Embryonic facial prominence (tissue), 1 donor: ENCODE data around the gene ZNF598.

Experiments used
- DNase-seq: peaks from one replicate; pipeline ENCODE4 v3.0.0-alpha.2; 2016; ENCODE audit errors: extremely low spot score

The ZNF598 gene

DNA sequence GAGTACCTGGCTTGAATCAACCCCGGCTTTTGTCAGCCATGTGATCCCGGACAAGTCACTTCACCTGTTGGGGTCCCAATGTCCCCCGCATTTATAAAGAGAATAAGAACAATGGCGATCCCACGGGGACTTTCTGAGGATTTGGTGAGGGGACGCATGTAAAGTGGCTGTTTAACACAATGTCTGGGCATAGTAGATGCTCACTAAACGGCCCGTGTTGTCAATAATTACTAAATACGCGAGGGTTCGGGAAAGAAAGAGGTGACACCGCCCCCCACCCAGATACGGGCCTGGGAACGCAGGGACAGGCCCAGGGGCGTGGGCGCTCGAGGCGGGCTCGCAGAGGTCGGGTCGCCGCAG, 18.1 kb downstream of the ZNF598 start:
- DNase-seq: no peak

DNA sequence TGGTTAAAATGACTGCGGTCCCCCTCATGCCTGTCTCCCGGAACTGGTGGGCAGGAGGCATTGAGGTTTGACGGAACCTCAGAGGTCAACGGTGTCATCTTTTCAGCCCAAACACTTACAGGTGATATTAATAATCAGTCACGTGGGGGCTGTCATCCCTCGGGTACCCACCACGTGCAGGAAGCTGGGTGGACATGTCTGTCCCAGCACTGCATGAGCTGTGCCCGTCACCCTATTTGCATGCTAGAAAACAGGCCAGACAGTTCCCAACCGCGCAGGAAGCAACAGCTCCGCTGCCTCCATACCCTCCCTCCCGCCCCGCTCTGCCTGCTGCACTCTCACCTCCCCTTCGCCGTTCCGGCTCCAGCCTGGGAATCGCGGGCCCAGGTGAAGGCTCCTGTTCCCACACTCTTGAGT, 18.5 kb downstream of the ZNF598 start:
- no peak for DNase-seq

DNA sequence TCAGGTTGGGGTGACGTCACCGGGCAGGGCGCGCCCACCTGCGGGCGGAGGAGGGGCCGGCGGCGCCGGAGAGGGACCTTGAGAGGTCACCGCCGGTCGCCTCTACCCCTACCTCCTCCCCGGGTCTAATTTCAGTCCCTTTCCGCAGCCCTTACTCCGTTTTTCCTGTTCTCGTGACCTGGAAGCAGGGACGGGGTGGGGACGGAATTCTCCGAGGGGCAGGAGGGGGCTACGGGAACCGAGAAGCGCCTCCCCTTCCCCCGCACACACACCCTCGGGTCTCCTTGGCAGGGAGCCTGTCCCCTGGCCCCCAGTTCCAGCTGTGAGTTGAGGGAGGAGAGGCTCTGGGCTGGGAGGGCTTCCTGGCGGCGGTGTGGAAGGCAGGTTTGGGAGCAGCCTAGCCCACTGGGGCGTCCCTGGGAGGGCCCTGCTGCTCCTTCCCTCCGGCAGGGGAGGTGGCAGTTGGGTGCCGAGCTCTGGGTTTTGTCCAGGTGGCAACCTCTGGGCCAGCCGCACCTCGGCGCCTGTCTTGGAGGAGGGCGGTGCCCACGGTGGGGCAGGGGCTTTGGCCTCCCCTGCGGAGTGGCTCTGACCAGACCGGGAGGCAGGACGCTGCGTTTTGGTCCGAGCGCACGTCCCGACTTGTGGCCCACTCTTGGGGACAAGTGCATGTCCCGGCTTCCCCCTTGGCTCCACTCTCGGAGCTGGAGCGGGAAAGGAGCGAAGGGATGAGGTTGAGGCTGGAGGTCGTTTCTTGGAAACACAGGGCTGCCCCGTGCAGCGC, 19.1 kb downstream of the ZNF598 start:
- DNase-seq: no peak

DNA sequence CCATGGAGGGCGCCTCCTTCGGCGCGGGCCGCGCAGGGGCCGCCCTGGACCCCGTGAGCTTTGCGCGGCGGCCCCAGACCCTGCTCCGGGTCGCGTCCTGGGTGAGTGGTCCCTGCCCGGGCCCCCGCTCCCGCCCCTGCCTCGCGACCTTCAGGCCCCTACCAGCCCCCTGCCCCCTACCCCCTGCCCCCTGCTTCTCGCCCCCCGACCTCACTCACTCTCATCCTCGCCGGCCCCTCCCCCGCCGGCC, 19.6 kb downstream of the ZNF598 start:
- DNase-seq: no peak

DNA sequence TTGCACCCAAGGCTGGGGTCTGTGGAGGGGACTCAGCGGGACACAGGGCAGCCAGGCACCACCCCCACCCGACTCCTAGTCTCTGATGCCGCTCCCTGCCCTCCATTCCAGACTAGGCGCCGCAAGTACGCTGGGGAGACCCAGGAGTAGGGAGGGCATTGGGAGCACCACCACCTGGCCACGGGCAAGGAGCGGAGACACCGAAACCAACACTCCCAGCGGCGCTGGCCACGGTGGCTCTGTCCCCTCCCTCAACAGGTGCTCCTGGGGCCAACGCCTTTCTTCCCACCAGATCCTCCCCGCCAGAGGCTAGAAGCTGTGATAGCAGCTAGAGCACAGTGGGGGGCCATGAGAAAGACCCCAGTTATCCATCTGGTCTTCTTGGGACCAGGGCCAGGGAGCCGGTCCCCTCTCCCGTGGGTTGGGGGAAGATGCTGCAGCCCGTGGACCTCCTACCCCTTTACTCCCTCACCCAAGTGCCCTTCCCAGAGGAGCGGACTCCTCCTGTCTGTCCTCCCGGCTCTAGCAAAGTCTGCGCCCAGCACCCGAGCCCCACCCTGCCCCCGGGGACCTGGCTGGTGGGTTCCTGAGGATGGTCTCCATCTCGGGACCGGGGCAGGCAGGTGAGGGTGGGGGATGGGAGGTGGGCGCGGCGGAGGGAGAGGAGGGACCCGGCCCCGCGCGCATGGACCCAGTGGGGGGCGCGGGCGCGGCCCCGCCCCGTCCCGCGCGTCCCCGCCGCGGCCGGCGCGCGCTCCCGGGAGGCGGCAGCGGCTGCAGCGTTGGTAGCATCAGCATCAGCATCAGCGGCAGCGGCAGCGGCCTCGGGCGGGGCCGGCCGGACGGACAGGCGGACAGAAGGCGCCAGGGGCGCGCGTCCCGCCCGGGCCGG, 20.2 kb downstream of the ZNF598 start, which contains the start of gene SYNGR3:
SYNGR3 (plus strand) TSS at position 762 of the 892 bp plus-strand sequence. CDS start 133 bp downstream, outside the sequence.
- no peak for DNase-seq

DNA sequence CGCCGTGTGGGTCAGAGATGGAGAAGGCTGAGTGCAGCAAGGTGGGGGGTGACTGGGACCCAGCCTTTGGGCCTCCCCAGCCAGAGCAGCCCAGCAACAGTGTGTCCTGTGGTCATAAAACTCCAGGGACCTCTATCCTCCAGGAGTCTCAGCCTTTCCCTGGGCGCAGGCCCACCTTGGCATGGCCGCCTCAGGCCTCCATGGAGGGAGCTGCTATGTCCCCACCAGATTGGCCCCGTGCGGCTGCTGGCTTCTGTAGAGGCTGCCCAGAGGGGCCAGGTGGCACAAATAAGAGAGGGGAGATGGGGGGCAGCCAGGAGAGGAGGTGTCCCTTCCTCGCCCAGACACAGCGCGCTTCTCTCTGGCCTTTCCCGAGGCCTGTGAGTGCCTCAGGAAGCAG, 22.4 kb downstream of the ZNF598 start:
- DNase-seq: no peak

DNA sequence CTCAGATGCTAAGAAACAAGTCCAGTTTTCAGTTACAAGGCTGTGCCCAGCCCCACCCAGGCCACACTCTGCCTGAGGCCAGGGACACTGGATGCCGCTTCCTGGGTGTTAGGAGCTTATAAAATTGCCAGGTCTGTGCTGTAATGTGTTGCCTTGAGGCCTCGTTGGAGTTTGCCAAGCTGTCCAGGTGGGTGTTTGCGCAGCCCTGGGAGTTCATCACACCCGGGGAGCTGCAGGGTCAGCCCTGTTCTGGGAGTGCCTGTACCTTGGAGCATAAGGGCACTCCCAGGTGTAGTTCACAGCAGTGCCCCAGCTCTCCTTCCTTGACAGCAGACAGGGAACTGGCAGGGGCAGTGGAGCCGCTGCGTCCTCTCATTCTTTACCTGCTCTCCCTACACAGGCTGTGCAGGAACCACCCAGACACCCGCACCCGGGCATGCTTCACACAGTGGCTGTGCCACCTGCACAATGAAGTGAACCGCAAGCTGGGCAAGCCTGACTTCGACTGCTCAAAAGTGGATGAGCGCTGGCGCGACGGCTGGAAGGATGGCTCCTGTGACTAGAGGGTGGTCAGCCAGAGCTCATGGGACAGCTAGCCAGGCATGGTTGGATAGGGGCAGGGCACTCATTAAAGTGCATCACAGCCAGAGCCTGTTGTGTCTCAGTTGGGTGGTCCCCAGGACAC, 24.0 kb downstream of the ZNF598 start:
- DNase-seq: no peak

DNA sequence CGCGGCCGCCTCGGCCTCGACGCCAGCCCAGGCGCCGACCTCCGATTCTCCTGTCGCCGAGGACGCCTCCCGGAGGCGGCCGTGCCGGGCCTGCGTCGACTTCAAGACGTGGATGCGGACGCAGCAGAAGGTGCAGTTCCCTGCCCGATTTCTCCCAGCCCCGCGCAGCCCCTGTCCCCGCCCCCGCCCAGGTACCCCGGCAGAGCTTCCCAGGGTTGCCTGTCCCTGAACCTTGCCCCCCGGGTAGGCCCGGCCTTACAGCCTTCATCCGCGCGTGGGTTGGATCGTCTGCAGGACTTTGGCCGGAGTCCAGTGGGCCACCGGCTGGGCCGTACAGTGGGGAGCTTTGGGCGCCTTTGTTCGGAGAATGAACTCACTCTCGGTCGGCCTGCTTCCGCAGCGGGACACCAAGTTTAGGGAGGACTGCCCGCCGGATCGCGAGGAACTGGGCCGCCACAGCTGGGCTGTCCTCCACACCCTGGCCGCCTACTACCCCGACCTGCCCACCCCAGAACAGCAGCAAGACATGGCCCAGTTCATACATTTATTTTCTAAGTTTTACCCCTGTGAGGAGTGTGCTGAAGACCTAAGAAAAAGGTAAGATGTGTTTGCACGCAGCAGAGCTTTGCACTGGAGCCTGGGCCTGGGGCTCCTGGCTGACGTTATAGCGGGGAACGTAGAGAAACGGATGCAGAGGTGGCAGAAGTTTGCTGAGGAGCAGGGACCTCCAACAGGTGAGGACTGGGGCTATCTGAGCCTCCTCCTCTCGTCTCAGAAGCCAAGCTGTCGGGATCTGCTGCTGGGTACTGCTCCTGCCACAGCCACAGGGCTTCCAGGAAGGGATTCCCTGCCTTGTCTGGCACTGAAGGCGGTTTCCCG, 25.0 kb downstream of the ZNF598 start:
- DNase-seq: no peak

DNA sequence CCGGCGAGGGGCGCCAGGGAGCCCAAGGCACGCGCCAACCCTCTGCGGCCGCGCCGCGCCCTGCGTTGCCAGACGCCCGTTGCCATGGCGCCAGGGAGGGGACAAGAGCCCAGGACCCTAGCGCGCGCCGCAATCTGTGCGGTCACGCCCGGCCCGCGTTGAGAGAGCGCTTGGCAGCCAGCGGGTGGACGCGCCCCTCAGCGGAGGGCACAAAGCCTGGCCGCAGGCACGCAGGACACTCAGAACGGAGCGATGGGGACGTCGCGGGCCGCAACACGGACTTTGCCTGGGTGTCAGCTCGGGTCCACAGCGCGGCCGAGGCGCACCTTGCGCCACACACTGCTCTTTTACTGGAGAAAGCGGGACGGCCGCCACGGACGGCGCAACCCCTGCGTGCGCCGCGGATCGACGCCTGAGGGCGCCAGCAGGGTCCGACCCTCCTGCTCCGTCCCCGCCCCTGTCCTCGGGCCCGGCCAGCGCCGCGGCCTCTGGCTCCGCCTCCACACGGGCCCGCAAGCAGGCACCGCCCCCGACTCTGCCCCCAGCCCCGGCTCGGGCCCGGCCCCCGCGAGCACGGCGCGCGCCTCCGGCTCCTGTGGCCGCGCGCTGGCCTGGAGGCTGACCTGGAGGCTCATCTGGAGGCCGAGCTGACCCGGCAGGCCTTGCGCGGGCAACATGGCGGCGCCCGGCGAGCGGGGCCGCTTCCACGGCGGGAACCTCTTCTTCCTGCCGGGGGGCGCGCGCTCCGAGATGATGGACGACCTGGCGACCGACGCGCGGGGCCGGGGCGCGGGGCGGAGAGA, 25.9 kb downstream of the ZNF598 start, which contains the start of gene GFER:
GFER (plus strand) TSS at position 650 of the 803 bp plus-strand sequence; CDS start at position 676, 26 bp downstream.
- no peak for DNase-seq

DNA sequence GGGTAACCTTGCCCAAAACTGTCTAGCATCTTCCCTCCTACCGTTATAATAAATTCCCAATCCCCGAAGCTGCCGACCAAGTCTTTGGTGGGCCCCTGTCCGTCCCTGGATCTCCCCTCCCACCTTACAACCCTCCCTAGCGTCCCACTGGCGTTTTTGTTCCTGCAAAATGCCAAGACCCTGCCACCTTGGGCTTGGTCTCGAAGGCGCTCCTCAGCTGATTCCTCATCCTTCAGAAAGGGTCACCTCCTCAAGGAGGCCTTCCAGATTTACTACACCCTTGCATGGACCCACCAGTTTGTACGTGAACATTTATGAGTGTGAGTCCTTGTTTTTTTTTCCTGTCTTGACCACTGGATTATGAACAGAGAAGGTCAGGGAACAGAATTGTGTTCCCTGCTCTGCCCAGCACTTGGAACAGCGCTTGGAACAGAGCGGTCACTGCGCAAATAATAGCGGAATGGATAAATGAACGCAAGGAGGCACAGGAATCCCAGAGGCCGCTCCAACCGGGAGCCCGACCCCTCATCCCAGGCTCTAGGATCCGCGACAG, 26.6 kb downstream of the ZNF598 start:
- no peak for DNase-seq

DNA sequence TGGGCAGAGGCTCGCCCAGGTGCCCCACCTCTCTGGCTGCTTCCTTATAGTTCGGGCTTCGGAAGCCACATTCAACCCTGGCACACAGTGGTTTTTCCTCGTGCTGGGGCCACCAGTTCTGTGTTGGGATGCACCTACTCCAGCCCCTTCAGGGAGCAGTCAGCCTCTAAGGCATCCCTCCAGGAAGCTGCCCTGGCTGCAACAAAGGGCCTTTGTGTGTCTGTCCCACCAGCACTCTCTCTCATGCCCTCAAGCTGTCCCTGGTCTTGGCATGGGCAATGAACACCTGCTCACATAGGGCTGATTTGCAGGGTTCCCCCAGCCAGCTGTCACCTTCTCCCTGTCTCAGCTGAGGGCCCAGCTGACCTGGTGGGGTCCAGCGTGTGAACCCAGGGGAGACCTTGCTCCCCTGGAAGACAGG, 27.6 kb downstream of the ZNF598 start:
- no peak for DNase-seq

DNA sequence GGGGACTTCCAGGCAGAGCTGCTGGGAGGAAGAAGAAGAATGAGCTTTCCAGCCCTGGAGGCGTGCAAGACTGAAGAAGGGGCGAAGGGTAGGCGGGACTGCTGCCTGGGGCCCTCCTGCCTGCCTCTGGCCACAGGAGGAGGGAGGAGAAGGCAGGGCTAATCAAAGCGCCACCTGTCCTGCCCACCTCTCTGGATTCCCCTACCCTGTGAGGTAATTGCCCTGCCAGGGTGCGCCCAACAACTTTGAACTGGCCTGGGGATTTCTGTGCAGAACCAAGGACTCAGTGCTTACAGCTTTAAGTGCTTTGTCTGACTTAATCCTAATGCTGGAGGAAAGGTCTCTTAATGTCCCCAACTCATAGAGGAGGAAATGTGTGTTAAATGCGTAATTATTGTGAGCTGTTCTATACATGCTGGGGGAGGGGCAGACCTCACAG, 28.2 kb downstream of the ZNF598 start, which contains the start of gene NOXO1:
NOXO1 (minus strand) TSS at position 72 of the 439 bp plus-strand sequence. CDS start 290 bp downstream, outside the sequence.
- no peak for DNase-seq

DNA sequence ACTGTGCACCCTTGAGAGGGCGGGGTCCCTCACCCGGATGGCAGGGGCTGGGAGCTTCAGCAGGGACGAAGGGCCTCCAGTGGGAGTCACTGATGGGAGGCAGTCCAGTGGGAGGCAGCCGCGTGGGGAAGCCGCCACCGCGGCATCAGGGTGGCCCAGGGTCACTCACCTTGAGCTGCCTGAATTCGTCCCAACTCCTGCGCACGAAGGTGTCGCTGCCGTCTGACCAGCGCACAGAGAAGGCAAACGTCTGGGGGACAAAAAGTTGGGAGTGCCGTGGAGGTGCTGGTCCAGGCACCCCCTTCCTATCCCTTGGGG, 28.9 kb downstream of the ZNF598 start:
- DNase-seq: no peak

DNA sequence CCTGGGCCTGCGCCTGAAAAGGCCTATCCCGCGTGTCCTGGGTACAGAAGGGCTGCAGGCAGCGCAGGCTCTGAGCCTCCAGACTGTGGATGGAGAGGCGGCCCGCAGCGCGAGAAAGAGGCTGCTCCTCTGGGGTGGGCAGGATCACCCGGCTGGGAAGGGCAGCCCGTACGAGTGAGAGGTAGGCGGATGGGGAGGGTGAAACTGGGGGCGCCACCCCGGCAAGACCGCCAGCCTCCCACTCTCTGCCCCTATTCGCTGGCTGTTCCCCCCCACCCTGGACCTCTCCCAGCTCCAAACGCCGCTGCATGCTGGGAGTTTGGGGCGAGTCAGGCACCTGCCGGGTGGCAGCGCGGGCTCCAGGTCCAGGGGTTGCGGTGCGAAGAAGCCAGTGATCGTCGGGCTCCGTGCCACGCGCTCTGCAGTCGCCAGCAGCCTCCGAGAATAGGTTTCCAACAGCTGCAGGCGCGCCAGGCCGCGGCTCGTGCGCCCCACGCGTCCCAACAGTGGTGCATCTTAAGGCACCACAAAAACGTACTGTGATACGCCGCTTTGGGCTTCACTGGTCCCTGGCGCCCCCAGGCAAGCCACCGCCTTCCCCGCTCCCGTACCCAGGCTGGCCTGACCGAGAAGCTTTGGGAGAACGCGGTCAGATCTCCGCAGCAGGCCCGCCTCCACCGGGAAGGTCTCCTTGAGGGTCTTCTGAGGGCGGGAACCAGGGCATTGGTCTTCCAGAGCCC, 29.4 kb downstream of the ZNF598 start:
- DNase-seq: no peak

DNA sequence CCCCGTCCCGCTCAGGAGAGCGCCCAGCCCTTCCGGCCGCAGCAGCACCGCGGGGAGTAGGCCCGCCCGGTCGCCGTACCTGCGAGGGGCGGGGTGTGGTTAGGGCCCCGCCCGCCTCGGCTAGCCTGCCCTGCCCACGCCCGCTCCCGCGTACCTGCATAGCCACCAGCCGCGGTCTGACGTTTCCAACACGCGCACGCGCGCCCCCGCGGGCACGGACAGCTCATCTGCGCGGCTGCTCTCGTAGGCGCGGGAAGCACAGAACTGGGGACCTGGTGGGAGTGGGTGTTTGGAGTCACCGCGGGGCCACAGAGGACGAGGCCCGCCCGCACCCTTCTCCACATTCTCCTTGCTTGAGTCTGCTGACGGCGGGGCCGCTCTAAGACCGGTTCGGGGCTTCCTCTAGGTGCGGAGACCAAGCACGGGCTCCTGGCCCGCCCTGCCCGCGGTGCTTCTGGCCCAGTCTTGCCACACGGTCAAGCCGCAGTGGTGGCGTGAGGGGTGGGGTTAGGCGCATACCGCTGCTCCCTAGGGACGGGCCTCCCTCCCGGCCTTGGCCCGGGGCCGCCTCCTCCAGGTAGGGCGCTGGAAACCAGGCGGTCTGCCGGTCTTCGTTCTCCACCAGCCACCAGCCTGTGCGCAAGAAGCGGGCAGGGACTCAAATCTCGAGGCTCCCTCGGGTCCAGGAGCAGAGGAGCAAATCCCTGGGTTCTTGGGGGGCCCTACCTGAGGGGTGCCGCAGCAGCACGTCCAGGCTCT, 30.2 kb downstream of the ZNF598 start:
- no peak for DNase-seq

DNA sequence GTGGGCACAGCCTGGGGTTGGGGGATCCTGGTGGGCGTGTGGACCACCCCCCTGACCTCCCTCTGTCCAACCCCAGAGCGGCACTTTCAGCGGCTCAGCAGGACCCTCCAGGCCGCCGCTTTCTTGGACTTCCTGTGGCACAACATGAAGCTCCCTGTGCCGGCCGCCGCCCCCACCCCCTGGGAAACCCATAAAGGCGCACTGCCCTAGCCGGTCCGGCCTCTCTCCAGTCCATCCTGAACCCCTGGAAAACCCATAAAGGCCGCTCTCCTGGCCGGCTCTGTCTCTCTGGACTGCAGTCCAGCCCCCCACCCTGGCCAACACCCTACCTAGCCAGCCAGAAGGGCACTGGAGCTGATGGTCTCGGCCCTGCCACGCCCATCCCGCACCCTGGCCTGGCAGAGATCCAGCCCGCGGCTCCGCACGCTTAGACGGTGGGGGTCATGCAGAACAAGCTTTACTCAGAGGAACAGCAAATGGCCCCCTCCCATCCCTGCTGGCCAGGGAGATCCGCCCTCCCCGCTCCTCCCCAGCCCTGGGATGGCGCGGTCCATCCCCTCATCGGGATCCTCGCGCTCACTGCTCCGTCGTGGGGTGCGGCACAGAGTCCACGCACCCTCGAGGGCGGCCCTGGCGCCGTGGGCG, 31.0 kb downstream of the ZNF598 start:
- no peak for DNase-seq

DNA sequence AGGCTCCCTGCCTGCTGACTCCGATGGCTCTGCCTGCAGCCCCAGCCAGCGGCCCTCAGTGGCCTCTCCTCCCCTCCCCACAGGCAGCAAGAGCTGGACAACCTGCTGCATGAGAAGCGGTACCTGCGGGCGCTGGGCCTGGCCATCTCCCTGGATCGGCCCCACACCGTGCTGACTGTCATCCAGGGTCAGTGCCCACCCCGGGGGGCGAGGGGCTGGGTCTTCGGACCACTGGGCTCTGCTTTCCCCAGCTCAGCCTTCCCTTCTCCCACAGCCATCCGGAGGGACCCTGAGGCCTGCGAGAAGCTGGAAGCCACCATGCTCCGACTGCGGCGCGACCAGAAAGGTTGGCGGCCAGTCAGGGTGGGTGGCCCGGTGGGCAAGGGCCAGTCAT, 31.7 kb downstream of the ZNF598 start:
- no peak for DNase-seq
